ENCODE data around the gene KRTAP5-8. TPM values are rescaled to one million over a fixed set of nuclear protein-coding genes. Genes with fewer than 3 reads are reported as not detected.

The KRTAP5-8 gene
- total RNA-seq, 4 donors from 2014 or later: 5.8 to 6.0 TPM; not detected in 2

DNA sequence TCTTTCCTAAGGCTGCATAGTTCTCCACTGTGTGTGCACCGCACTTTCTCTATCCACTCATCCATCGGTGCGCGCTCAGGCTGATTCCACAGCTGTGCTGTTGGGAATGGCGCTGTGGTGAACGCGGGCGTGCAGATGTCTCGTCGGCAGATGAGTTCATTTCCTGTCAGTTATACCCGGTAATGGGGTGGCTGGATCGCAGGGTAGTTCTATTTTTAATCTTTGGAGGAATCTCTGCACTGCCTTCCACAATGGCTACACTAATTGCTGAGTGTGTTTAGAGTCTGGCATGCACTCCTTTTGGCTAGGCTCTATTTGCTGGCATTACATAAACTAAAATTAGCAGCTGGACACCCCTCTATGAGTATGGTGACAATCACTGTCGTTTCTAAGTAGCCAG lies 38.7 kb upstream of the KRTAP5-8 start:
- DNase-seq: no peak
- H3K36me3 ChIP-seq: peaks cover 0 to 90% (median 0%) of the 10 kb centered on the region in 3 donors
- TF ChIP-seq, protein P1, sequence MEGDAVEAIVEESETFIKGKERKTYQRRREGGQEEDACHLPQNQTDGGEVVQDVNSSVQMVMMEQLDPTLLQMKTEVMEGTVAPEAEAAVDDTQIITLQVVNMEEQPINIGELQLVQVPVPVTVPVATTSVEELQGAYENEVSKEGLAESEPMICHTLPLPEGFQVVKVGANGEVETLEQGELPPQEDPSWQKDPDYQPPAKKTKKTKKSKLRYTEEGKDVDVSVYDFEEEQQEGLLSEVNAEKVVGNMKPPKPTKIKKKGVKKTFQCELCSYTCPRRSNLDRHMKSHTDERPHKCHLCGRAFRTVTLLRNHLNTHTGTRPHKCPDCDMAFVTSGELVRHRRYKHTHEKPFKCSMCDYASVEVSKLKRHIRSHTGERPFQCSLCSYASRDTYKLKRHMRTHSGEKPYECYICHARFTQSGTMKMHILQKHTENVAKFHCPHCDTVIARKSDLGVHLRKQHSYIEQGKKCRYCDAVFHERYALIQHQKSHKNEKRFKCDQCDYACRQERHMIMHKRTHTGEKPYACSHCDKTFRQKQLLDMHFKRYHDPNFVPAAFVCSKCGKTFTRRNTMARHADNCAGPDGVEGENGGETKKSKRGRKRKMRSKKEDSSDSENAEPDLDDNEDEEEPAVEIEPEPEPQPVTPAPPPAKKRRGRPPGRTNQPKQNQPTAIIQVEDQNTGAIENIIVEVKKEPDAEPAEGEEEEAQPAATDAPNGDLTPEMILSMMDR (IDR thresholded peaks at IDR 0.05): no peak
- TF ChIP-seq POLR2A (IDR thresholded peaks at IDR 0.05): no peak
- H3K27ac ChIP-seq: no peak overlapping the region
- H3K9me3 ChIP-seq: no peaks in the 10 kb centered on the region
- H3K4me1 ChIP-seq: no peaks in the 10 kb centered on the region
- no peaks in the 10 kb centered on the region for H3K27me3 ChIP-seq
- no peak overlapping the region for H3K4me3 ChIP-seq

DNA sequence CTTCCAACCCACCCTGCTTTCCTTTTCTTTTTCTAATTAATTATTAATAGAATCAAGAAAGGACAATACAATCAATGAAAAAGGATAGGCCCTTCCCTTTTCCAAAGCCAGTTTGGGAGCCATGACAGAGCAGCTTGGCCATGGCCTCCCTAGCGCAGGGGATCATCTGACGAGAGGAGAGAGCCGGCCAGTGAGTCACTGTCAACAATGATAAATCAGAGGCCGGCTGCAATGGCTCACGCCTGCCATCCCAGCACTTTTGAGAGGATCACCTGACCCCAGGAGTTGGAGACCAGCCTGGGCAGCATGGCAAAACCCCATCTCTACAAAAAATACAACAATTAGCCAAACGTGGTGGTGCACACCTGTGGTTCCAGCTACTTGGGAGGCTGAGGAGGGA lies 38.3 kb upstream of the KRTAP5-8 start:
- no peak for DNase-seq

DNA sequence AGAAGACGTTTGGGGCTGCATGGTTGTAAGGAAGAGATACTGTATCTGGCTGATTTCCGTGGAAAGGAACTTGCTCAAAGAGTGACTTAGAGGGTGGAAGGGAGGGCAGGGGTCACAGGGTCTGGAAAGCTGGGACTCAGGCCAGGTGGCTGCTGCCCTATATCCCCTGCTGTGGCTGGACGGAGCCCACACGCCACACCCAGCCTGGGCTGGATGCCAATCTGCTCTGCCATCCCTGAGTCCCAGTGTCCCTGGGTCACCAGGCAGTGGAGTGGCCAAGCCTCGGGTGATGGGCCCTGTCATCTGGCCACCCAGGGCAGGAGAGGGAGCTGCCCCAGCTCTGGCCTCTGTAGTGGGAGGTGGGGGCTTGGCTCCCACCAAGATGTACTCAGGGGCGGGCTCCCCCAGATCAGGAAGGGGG lies 37.2 kb upstream of the KRTAP5-8 start:
- H3K27me3 ChIP-seq: no peaks in the 10 kb centered on the region
- no peaks in the 10 kb centered on the region for H3K9me3 ChIP-seq
- DNase-seq: no peak
- no peaks in the 10 kb centered on the region for H3K4me1 ChIP-seq
- H3K36me3 ChIP-seq: peaks cover 0 to 90% (median 0%) of the 10 kb centered on the region in 3 donors
- no peak overlapping the region for H3K4me3 ChIP-seq
- no peak overlapping the region for H3K27ac ChIP-seq
- TF ChIP-seq POLR2A (IDR thresholded peaks at IDR 0.05): no peak
- TF ChIP-seq, protein P1 (IDR thresholded peaks at IDR 0.05): no peak

More for the DNA sequence above, 38.3 kb upstream of the KRTAP5-8 start:
- H3K27me3 ChIP-seq: no peaks in the 10 kb centered on the region
- H3K4me3 ChIP-seq: no peak overlapping the region
- TF ChIP-seq POLR2A (IDR thresholded peaks at IDR 0.05): no peak
- TF ChIP-seq, protein P1 (IDR thresholded peaks at IDR 0.05): no peak
- no peaks in the 10 kb centered on the region for H3K9me3 ChIP-seq
- H3K4me1 ChIP-seq: no peaks in the 10 kb centered on the region
- H3K27ac ChIP-seq: no peak overlapping the region
- H3K36me3 ChIP-seq: peaks cover 0 to 90% (median 0%) of the 10 kb centered on the region in 3 donors

DNA sequence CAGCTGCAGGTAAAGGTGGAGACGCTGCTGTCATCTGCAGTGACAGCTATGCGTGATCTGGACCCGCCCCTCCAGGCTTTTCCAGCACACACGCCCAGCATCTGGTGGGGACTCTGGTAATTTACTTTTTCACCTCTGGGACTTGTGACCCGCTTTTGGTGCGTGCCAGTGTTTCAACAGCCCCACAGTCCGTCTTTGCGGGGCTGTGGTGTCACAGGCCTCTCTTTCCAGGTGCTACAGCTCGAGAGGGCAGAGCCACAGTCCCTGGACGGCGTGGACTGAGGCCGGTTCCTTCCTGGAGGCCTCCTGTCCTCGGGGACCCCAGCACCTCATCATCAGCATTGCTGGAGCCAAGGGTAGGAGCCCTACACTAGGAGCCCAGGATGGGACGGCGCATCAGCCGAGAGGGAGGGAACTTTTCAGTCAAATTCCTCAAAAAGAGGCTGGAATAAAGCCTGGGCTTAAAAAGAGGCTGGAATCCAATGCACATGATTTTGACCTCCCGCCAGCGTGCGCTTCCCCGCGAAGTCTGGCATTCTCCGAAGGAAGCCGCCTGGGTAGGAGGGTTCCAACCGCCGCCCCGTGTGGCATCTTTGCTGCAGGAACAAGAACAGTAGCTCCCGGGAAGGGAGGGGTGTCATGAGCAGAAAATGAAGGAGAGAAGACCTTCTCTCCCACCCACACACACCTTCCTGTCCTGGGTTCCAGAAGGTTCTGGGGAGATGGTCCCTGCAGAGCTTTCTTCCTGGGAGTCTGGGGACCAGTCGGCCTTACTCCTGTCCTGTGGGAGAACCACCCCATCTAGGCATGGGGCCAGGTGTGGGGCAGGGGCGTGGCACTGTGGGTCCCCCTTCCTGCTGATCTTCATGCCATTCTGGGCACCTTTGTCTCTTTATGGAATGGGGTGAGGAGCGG lies 36.5 kb upstream of the KRTAP5-8 start:
- no peak for DNase-seq
- no peaks in the 10 kb centered on the region for H3K27me3 ChIP-seq
- no peak for TF ChIP-seq POLR2A (IDR thresholded peaks at IDR 0.05)
- TF ChIP-seq, protein P1 (IDR thresholded peaks at IDR 0.05): no peak
- no peak overlapping the region for H3K4me3 ChIP-seq
- no peaks in the 10 kb centered on the region for H3K4me1 ChIP-seq
- no peaks in the 10 kb centered on the region for H3K9me3 ChIP-seq
- no peak overlapping the region for H3K27ac ChIP-seq
- peaks cover 0 to 89% (median 0%) of the 10 kb centered on the region in 3 donors for H3K36me3 ChIP-seq

DNA sequence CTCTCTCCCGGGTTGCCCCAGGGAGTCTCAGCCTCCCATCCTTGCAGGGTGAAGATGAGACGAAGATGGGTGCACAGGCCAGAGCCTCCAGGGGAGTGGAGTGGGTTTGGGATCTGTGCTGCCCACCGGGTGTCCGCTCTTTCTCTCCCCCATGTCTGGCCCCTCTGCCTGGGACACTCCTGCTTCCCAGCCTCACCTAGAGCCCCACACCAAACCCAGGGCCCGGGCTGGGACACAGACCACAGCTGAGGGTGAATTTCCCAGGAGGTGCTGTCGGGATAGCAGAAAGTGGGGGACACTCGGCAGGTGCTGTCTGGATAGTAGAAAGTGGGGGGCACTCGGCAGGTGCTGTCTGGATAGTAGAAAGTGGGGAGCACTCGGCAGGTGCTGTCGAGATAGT lies 35.8 kb upstream of the KRTAP5-8 start:
- H3K36me3 ChIP-seq: peaks cover 0 to 83% (median 0%) of the 10 kb centered on the region in 3 donors
- no peak for DNase-seq
- H3K4me1 ChIP-seq: no peaks in the 10 kb centered on the region
- H3K9me3 ChIP-seq: no peaks in the 10 kb centered on the region
- TF ChIP-seq, protein P1 (IDR thresholded peaks at IDR 0.05): no peak
- no peak for TF ChIP-seq POLR2A (IDR thresholded peaks at IDR 0.05)
- no peaks in the 10 kb centered on the region for H3K27me3 ChIP-seq
- no peak overlapping the region for H3K4me3 ChIP-seq
- H3K27ac ChIP-seq: no peak overlapping the region

Measured in Peyer's patch (tissue), 4 donors.